ENCODE results near the gene EYS. TPM values are rescaled to one million over a fixed set of nuclear protein-coding genes. Genes with fewer than 3 reads are reported as not detected.

Gene EYS
- total and polyA plus RNA-seq, 2 of the 8 experiments (the other 6 are each of a cell fraction or from before 2014, with no cell fraction given), result 0.05 to 0.13 TPM

DNA sequence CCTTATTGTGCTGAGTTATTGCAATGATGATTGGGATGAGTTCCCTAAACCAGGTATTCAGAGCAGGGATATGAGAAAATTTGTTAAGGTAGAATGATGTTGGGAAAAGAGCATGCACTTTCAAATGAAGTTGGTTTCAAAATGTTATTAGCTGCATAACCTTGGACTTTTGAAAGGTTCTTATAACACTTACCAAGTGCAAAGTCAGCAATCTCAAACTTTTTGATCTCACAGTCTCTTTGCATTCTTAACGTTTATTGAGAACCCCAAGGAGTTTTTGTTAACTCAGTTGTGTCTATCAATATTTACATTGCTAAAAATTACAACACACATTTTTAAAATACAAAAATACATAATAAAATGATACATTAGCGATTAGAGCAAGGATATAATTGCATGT, 1269.0 kb downstream of the EYS start:
- no peak overlapping the region for H3K14ac ChIP-seq (ENCODE audit: insufficient read length)
- no peaks in the 10 kb centered on the region for H3K79me1 ChIP-seq (ENCODE audit: low read depth, low read length)
- H4K8ac ChIP-seq (ENCODE audit: extremely low read depth, insufficient read depth, low read length), result no peak overlapping the region
- no peak overlapping the region for H3K4me2 ChIP-seq (ENCODE audit: insufficient read depth in 1 of 2, low read depth in 2 of 2, low read length in 2 of 2)
- H3K18ac ChIP-seq (ENCODE audit: extremely low read depth, low read length), result no peak overlapping the region
- no peak overlapping the region for H4K5ac ChIP-seq (ENCODE audit: insufficient read length, low read depth, low read length)
- H3K23ac ChIP-seq (ENCODE audit: insufficient read length), result no peak overlapping the region
- H3K79me2 ChIP-seq (ENCODE audit: control insufficient read depth in 1 of 2, insufficient read depth in 2 of 2, low read length in 2 of 2), result no peaks in the 10 kb centered on the region
- no peak overlapping the region for H2BK5ac ChIP-seq (ENCODE audit: low read depth, low read length)
- WGBS, 2 experiments (ENCODE audit: extremely low coverage in 1 of 2, insufficient coverage in 1 of 2, insufficient read length in 1 of 2, insufficient replicate concordance in 2 of 2, low coverage in 1 of 2, low lambda C conversion rate in 2 of 2, missing lambda C conversion rate in 1 of 2), result 82% methylated on average over 2 of the region's 2 CpGs; no CpG with 5 or more reads in 1 of the 2 experiments
- H2BK120ac ChIP-seq (replicated peaks; ENCODE audit: low read depth, low read length), result no peak overlapping the region
- H3K36me3 ChIP-seq (ENCODE audit: control insufficient read depth in 2 of 4, insufficient read depth in 4 of 4, low read length in 3 of 4), result no peaks in the 10 kb centered on the region
- no peak overlapping the region for H2BK15ac ChIP-seq (ENCODE audit: low read length)
- POLR2A ChIA-PET (ENCODE audit: partially characterized antibody), result no interaction called here
- no peak overlapping the region for H3K56ac ChIP-seq (replicated peaks; ENCODE audit: insufficient read length, low read depth, low read length)
- no peak overlapping the region for H3K9ac ChIP-seq (replicated peaks in 1 of 4; ENCODE audit: extremely low read depth in 1 of 4, low read depth in 3 of 4, low read length in 3 of 4)
- H3K27ac ChIP-seq (ENCODE audit: low read depth, low read length), result no peak overlapping the region
- no peaks in the 10 kb centered on the region for H4K20me1 ChIP-seq (replicated peaks in 1 of 2; ENCODE audit: control insufficient read depth in 1 of 2, insufficient read depth in 2 of 2, low read length in 2 of 2)
- no peak overlapping the region for H2BK12ac ChIP-seq (ENCODE audit: low read depth, low read length)
- no peak overlapping the region for H2BK20ac ChIP-seq (ENCODE audit: low read length)
- H2AK5ac ChIP-seq (ENCODE audit: low read depth, low read length), result no peak overlapping the region
- CTCF ChIA-PET (ENCODE audit: partially characterized antibody), result interaction anchor here (0.7 kb wide), 1 partner anchor 483 kb away, joined by 3 read pairs; no protein-coding TSS in a partner anchor
- H3K4ac ChIP-seq (replicated peaks; ENCODE audit: insufficient read length, low read depth, low read length), result no peak overlapping the region
- DNase-seq (ENCODE audit: low read depth in 1 of 2, low spot score in 2 of 2) (no peak), FAIRE-seq (no peak)
- no peak overlapping the region for H2AFZ ChIP-seq (ENCODE audit: low read length)
- H3K27me3 ChIP-seq (replicated peaks in 1 of 4; ENCODE audit: control insufficient read depth in 3 of 4, extremely low read depth in 1 of 4, insufficient read depth in 3 of 4, low read length in 3 of 4), result no peaks in the 10 kb centered on the region
- no peak overlapping the region for H3K4me3 ChIP-seq (ENCODE audit: extremely low read depth in 1 of 4, insufficient read depth in 2 of 4, low read depth in 3 of 4, low read length in 4 of 4)
- H3K9me3 ChIP-seq (ENCODE audit: insufficient read depth in 2 of 2, low read depth in 1 of 2, low read length in 1 of 2), result peaks cover 0 to 4% of the 10 kb centered on the region in 2 experiments; a peak in 2 of 4 replicates
- H3K23me2 ChIP-seq (ENCODE audit: low read depth, low read length), result no peaks in the 10 kb centered on the region
- H3K4me1 ChIP-seq (replicated peaks in 1 of 4; ENCODE audit: control insufficient read depth in 3 of 4, insufficient read depth in 4 of 4, low read length in 3 of 4), result no peaks in the 10 kb centered on the region
- H4K91ac ChIP-seq (replicated peaks; ENCODE audit: insufficient read length, low read length), result no peak overlapping the region
- no peak for TF ChIP-seq SIX5 (IDR thresholded peaks at IDR 0.05; ENCODE audit: low read depth, low read length)
- TF ChIP-seq EP300 (IDR thresholded peaks at IDR 0.05; ENCODE audit: borderline replicate concordance in 1 of 2, low read depth in 2 of 2, low read length in 2 of 2), result no peak
- no peak for TF ChIP-seq TAF7 (optimal IDR thresholded peaks at IDR 0.05; ENCODE audit: borderline replicate concordance, low read depth, low read length)
- no peak for TF ChIP-seq GABPA (IDR thresholded peaks at IDR 0.05; ENCODE audit: borderline replicate concordance, insufficient read depth, low read length)
- TF ChIP-seq BRCA1 (IDR thresholded peaks at IDR 0.05; ENCODE audit: low read depth, low read length), result no peak
- no peak for TF ChIP-seq ZNF274 (IDR thresholded peaks at IDR 0.05; ENCODE audit: borderline replicate concordance, extremely low read depth, low read length)
- TF ChIP-seq RXRA (IDR thresholded peaks at IDR 0.05; ENCODE audit: insufficient read depth, low read depth, low read length), result no peak
- TF ChIP-seq EZH2 (IDR thresholded peaks at IDR 0.05; ENCODE audit: low read depth, low read length, severe bottlenecking), result no peak
- no peak for TF ChIP-seq ATF2 (IDR thresholded peaks at IDR 0.05; ENCODE audit: low read length)
- TF ChIP-seq KDM5A (IDR thresholded peaks at IDR 0.05; ENCODE audit: low read length), result no peak
- no peak for TF ChIP-seq RFX5 (IDR thresholded peaks at IDR 0.05; ENCODE audit: borderline replicate concordance, low read depth, low read length)
- TF ChIP-seq, protein P1, sequence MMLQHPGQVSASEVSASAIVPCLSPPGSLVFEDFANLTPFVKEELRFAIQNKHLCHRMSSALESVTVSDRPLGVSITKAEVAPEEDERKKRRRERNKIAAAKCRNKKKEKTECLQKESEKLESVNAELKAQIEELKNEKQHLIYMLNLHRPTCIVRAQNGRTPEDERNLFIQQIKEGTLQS (IDR thresholded peaks at IDR 0.05; ENCODE audit: insufficient read depth, low read depth, low read length), result no peak

All from H1 (cell line).